T47D (cell line): ENCODE results near the gene CRIP2.

ENCODE experiments used
- DNase-seq, 2 experiments: peaks; one replicate each; pipeline versions ENCODE4 v3.0.0 to v3.0.0-alpha.2; 2011 to 2012; ENCODE audit warnings: low read depth in 1 of 2, low spot score in 1 of 2
- JUND ChIP-seq: IDR thresholded peaks from 2 replicates; pipeline ENCODE4 v1.6.1; 2012; ENCODE audit warnings: low read depth
- in situ Hi-C: cut with HindIII; loops from 2 replicates; pipeline ENCODE4 v1.10.0; 2016; ENCODE audit warnings: low sequenced_read_pairs, low pct_unique_long_range_greater_than_20kb

Gene CRIP2

DNA sequence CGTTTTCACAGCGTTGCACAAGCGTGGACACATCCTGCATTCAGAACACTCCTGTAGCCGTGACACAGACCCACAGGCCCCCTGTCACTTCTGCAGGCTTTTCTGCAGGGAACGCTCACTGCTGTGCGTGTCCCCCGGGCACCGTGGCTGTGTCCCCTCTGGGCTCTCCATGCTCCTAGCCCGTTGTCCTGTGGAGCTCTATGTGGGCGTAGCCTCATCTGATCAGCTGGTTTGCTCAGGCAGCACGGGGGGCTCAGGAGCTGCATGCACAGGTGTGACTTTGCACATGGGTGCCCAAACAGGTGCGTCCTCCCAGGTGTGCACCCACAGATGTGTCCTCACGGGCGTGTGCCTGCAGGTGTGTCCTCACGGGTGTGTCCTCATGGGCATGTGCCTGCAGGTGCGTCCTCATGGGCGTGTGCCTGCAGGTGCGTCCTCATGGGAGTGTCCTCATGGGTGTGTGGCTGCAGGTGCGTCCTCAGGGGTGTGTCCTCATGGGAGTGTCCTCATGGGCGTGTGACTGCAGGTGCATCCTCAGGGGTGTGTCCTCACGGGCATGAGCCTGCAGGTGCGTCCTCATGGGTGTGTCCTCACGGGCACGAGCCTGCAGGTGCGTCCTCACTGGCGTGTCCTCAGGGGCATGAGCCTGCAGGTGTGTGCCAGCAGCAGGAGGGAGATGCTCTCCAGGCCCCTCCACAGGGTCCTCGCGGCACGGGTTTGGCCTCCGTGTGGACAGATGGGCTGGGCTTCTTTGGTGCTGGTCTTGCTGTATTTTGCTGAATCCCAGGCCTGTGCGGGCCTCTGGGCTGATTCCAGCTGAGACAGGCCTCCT, 37.5 kb upstream of the CRIP2 start:
- in situ Hi-C loops = no loop called here
- no peak for DNase-seq
- TF ChIP-seq JUND = no peak

DNA sequence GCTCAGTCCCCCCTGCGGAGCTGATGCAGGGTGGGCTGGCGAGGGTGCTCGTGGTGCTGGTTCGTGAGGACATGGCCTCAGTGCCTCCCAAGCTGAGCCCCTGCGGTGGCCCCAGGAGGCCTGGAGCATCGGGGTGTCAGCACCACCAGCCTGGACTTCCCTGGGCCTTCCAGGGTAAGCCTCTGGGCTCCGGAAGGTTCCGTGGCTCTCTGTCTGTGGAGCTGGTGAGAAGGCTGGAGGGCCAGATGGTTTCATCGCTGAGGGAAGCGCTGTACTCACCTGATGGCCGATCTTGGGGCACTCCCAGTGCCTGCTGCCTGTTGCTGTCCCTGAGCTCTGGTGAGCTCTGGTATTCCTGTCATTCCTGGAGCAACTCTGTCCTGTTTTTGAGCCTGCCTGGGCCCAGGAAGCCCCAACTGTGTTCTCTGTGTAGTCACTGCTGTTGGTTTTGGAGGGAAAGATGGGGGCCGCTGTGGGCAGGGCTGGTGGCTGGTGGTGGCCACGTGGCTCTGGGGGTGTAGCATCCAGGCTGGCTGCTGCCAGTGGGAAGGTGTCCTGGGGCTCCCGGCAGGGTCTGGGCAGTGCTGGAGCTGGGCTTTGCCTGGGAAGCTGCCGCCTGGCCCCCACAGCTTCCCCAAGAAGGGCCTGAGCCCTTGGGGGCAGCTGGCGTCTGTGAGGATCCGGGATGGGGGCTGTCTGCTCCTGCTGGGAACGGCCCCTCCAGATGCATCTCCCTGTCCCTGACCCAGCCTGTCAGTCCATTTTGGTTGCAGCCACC, 36.7 kb upstream of the CRIP2 start:
- in situ Hi-C loops = no loop called here

DNA sequence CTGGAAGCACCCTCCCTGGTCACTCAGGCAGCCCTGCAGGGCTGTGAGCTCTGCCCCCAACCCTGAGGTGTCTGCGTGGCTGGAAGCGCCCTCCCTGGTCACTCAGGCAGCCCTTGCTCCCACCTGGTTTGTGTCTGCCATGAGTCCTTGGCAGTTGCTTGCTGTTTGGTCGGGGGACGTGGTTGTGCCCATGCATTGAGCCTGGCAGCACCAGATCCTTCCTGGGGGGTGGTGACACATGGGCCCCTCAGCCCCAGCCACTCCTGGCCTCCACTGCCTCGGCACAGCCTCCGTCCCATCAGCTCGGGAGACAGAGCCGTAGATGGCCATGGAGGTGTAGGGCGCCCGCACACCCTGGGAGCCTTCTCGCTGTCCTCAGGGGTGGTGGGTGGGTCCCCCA, 35.4 kb upstream of the CRIP2 start:
- TF ChIP-seq JUND = no peak
- no peak for DNase-seq
- in situ Hi-C loops = no loop called here

More for the DNA sequence above, 36.7 kb upstream of the CRIP2 start:
- no peak for TF ChIP-seq JUND
- DNase-seq = no peak

DNA sequence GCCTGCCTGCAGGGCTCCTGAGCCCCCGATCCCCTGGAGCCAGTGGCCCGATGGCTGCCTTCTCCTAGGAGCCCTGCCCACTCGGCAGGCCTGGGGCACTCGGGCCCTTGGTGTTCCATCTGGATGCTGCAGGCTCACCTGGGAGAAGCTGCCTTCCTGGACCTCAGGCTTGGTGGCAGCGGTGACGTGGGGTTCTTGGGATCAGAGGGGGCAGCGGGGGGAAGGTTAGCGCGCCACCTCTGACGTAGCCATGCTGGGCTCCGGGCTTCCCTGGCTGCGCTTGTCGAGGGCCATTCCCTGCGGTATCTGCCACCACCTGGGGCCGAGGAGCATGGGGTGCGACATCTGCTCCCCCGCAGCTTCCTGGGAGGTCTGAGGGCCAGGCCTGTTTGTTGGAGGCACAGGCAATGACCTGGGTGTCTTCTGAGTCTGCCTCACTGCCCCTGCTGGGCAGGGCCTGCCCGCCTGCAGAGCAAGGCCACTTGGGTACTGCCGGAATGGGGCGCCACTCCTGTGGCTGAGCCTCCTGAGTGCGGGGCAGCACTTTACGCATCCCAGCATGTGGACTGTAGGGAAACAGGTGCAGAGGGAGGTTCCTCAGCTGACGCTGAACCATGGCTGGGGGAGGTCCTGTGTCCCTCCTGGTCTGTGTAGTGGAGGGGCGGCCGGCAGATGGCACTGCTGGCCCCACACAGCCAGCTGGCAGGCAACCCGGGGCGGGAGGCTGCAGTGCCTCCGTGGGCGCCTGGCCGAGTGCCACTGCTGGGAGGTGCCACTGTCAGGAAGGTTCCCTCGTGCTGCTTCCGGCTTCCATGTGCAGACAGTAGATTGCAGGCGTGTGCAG, 34.7 kb upstream of the CRIP2 start:
- DNase-seq = peak; percentile 61 to 69
- no peak for TF ChIP-seq JUND

DNA sequence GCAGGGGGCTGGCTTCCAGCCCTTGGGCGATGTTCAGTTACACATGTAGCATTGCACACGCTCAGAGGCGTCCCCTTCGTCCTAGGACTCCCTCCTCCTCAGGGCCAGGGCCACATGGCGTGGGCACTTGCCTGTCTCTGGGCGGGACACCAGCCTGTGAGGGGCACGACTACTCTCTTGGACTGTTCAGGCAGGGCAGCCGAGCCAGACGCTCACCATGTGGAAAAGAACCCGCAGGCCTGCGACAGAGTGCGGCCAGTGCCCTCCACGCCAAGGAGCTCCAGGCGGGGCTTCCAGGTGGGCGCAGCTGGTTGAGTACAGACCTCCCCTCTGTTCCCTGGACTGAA, 34.1 kb upstream of the CRIP2 start:
- in situ Hi-C loops = no loop called here
- TF ChIP-seq JUND = no peak
- DNase-seq = no peak

More for the DNA sequence above, 34.7 kb upstream of the CRIP2 start:
- in situ Hi-C loops = no loop called here

DNA sequence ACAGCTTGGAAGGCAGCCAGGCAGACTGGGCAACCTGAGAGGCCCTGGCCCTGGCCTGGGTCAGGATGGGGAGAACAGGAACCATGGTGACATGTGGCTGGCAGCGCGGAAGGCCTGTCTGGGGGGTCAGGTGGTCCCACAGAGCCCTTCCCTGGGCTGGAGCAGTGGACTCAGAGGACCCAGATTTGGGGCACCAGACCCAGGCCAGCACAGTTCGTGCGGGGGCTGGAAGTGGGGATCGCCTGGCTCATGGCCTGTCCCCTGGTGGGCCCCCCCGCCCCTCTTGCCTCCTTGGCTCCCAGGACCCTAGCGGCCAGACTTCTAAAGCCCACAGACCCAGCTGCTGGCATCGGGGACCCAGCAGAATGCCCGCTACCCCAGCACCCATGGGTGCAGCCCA, 33.6 kb upstream of the CRIP2 start:
- DNase-seq = no peak
- in situ Hi-C loops = no loop called here
- TF ChIP-seq JUND = no peak

DNA sequence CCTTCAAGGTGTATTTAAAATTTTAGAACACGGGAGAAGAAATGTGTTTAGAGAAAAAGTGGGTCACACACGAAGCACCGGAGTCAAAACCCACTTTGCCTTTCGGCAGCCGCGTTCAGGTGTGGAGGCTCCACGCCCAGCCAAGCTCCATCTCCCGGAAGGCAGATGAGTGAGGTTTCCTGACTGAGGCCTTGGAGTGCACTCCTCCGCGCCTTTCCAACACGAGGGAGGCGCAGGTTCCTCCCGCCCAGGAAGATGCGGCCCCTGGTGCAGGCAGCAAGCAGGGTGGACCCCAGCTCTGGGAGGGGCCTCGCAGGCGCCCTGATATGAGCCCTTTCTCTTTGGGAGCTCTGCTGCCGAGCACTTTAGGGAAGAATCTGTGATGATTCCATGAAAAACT, 32.5 kb upstream of the CRIP2 start:
- in situ Hi-C loops = no loop called here
- no peak for TF ChIP-seq JUND
- no peak for DNase-seq

DNA sequence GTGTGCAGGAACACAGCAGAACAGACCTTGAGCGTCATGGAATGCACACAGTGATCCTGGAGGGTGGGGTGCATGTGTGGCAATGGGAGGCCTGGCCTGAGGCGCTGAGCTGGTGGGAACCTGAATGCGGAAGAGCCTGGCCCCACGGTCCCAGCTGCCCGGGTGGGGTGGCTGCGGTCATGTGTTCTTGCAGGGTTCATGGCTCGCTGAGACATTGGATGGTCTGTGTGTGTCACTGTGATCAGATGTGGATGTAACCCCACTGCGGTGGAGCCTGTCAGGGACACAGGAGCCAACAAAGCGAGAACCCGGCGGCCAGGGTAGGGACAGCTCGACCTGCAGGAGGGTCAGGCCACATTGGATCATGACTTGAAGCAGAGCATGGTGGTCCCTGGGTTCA, 31.8 kb upstream of the CRIP2 start:
- no peak for DNase-seq
- TF ChIP-seq JUND = no peak
- in situ Hi-C loops = no loop called here

DNA sequence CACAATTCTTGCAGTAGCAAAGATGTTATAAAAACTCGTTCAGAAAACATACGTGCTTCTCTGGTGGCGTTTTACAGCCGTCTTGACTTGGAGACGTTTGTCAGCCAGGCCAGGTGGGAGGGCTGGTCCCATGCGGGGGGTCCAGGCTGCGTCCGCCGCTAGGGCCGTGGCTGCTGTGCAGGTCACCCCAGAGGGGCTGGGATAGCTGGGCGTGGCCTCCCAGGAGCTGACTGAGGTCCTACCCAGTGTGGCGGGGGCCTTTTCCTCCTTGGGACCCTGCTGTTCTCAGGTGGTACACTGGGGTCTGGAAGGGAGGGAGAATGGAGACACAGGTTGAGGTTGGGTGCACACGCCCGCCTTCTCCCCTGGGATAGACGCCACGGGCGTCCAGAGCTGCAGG, 29.8 kb upstream of the CRIP2 start:
- in situ Hi-C loops = no loop called here
- DNase-seq = no peak
- no peak for TF ChIP-seq JUND

DNA sequence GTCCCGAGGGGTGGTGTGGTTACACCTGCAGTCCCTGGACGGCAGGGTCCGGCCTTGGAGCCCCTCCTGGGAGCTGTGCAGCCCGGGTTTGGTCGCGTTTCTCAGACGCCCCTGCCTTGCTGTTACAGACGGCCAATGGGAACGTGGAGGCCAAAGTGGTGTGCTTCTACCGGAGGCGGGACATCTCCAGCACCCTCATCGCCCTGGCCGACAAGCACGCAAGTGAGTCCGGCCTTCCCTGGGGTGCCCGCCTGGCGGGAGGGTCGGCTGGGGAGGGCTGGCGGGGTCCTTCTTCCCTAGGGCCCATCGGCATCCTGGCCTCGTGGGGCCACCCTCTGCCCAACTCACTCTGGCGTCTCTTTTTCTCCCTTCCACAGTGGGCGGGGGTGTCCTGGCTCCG, 29.3 kb upstream of the CRIP2 start:
- in situ Hi-C loops = no loop called here
- DNase-seq = no peak
- no peak for TF ChIP-seq JUND

DNA sequence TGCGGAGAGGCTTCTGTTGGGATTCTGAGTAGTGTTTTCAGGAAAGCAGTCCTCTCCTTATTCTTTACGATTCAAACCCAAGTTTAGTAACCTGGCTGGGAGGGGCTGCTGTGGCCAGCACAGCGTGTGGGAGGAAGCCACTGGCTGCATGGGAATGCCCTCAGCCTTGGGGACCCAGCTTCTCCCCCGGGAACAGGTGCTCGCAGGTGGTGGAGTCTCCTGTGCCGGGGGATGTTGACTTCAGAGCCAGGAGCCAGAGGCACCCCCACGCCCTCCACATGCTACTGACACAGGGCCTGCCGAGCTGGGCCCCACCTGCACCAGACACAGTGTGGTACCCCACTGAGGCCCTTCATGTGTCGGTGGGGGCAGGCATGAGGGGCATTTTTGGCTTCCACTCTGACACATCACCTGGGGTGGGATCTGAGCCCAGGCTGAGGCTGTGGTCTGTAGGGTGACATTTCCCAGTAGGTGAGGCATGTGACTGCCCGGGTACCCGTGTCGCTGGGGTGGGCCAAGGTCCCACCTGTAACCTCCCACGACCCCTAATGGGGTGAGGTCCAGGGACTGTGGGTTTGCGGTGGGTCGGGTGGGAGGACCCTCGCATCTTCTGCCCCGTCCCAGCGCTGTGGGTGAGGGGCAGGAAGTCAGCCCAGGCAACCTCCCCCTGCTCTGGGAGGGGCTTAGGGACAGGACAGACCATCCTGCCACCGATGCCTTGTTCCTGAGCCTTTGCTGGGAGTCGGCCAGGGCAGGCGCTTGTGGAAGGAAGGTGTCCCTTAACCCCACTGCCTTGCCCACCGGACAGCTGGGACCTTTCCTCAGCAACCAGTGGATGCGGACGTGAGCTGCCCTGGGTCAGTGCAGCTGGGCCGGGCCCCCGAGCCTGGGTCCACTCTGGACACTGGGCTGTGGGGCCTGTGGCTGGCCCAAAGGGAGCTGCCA, 28.4 kb upstream of the CRIP2 start:
- in situ Hi-C loops = no loop called here
- TF ChIP-seq JUND = no peak
- DNase-seq = no peak

DNA sequence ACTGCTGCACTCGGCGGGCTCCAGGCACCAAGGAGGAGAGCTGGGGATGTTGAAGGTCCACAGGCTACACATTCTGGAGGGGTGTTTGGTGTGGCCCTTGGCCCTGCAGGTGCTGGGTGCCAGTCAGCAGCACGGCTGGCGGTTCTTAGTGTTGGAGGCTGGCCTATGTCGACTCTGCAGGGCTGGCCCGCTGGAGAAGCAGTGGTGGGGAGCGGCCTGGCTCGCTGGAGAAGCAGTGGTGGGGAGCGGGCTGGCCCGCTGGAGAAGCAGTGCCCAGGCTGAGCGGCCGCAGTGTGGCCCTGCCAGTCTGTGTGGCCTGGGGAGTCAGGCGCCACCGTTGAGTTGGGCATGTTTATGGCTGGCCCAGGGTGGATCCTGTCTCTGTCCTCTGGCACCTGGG, 27.6 kb upstream of the CRIP2 start:
- no peak for TF ChIP-seq JUND
- DNase-seq = no peak
- in situ Hi-C loops = no loop called here
